GM19328 (cell line): ENCODE measurements around the gene MYRIP.

Source experiments
- ATAC-seq: cut with Tn5 transposase; IDR thresholded peaks from one replicate; pipeline ENCODE4 v1.9.1; 2021; ENCODE audit warnings: mild to moderate bottlenecking, moderate library complexity; ENCODE audit not compliant: unreplicated experiment

The MYRIP gene

DNA sequence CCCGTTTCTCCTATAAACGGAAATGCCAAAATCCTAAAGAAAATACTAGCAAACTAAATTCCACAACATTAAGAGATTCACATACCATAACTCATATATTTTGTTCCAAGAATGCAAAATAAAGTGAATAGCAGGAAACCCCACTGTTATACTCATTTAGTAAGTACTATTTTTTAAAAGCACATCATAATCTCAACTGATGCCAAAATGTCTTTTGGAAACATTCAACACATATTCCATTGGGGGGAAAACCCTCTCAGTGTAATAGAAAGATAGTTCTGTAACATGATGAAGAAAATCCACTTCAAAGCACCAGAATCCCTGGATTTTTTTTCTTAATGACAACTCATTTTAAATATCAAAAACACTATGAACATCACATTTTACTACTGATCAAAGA is 407.1 kb downstream of the MYRIP start:
- ATAC-seq, result no peak

DNA sequence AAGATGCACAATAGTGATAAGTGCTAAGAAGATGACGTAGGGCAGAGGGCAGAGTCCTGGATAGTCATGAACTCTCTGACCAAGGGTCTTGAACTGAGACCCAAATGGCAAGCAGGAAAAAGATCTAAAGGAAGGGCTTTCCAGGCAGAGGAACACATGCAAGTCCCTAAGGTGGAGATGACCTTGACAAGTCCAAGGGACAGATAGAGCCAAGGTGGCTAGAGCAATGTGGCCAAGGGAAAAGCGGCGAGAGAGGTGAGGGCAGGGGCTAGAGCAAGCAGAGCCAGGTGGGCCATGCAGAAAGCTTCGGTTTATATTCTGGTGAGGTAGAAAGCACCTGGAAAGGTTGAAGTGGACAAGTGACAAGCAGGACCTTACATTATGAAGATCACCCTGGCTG is 414.4 kb downstream of the MYRIP start:
- ATAC-seq, result no peak

DNA sequence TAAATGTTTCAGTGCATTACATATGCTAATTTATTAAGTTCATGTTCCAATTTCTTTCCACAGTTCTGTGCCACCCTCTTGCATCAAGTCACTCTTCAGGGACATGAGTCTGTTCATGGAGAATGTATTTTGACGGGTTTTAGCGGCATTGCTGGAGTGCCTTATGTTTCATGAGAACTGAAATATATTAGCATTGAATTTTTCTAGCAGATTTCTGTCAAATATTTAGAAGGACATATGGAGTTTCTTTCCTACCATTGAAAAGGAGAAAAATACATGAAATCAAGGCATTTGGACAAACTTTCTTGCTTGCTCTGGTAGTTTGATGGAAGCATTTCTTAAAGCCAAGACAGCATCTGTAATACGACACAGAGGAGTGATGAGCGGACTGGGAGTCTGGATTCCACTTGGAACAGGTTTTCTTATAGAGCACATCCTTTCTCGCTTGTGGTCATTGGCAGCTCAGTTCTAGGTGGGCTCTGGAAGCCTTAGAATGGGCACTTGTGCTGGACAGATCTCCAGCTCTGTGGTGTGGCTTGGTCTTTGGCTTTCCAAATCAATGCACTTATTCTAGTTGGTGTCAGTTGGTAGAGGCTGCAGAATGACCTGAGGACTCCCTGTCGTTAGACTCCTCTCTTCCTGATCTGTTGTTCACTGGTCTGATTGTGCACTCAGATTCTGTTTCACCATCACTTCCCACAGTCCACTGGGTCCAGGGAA is 415.5 kb downstream of the MYRIP start:
- ATAC-seq, result no peak

DNA sequence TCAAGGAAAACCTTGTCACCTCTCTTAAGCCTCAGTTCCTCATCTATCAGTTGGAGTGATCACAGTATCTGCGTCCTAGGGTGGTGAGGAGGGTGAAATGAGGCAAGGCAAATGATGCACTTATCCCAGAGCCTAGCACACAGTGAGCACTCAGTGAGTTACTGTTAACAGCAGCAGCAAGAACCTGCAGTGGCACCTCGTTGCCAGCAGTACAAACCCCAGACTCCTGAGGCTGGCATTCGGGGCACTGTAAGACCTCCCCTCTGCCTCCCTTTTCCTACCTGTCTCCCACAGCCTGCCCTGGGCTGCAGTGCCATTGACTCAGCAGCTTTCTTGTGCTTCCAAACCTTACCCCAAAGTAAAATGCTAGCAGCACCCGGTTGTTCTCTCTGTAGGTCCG is 417.2 kb downstream of the MYRIP start:
- no peak for ATAC-seq

DNA sequence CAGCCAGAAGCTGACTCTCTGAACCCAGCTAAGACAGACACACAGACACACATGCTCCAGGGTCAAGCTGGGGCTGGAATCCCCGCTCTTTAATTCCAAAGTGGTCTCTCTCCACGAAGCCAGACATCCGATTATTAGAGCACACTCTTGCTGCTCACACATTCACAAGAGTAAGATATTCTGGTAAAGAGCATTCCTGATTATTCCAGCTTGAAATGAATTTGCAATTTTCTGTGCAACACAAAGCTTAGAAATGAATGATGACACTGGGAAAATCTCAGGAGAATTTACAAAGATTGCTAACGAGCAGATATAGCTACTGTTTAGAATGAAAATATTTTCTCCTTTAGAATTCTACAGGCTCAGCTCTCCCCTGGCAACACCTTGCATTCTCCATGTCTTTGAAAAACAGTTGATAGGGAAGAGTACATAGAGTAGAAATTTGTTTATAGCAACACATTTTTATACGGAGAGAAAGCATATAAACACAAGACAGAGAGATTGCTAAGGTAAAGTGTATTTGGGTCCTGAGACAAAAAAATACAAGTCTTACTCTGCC is 419.5 kb downstream of the MYRIP start:
- no peak for ATAC-seq

DNA sequence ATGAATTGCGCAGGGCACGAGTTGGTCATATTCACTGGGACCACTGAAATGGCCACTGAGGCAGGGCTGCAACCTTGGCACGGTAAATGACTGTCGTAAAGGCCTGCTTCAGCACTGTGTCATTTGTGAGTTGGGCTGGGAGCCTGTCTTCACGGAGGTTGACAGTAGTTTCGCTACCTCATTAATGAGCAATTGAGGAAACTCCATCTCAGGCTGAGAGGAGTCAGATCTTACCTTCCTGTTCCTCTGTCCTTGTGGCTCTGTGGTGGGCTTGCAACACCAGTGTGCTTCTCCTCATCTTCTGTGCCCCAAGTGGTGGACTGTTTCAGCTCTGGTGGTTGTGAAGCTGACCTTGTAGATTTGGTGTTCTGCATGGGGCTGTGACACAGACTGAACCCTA is 420.0 kb downstream of the MYRIP start:
- peak; percentile 83 for ATAC-seq

DNA sequence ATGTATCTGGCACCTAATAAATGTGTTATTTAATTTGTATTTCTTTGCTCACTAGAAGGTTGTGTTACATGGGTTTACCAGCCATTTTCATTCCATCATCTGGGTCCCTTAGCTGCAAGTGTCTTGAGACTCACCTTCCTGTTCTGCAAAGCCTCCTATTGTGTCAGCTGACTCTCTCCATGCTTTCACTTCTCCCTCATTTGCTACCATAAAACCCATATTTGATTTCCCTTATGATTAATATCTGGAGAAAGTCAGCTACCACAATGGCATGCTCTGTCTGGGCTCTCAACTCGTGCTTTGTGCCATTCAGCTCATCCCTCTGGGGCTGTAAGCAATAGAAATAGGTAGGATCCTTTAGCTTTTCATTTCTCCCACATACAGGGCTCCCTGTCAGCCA is 420.6 kb downstream of the MYRIP start:
- no peak for ATAC-seq

DNA sequence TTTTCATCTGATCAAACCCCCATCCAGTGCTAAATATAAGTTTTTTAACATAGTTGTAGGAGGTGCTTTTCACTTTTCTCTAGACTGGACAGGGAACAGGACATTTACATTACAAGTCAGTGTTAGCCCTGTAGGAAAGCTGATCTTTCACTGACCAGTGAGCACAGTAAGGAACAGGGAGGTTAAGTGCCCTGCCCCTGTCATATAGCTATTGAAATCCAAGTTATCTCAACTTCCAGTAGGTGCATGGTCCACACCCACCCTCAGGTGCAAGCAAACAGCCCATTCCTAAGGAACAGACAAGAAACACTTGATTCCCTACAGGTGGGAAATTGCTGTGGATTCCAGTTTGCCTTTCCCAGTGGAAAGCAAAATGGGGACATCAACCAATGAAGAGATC is 421.0 kb downstream of the MYRIP start:
- ATAC-seq, result no peak

DNA sequence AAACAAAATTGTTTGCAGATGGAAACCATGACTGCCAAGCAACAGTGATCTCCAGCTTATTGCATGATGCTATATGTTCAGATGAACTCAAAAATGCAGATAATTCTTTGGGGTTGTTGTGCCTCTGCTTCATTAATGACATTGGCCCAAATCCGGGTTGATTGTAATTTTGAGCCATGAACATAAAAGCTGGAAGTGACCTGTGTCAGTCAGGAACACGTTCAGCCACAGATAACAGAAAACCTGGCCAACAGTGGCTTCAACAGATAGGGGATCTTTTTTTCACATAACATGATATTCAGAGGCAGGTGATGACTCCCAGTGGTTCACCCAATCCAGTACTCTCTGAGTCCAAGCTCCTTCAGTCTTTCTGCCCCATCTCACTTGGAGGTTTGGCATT is 423.2 kb downstream of the MYRIP start:
- ATAC-seq, result no peak

DNA sequence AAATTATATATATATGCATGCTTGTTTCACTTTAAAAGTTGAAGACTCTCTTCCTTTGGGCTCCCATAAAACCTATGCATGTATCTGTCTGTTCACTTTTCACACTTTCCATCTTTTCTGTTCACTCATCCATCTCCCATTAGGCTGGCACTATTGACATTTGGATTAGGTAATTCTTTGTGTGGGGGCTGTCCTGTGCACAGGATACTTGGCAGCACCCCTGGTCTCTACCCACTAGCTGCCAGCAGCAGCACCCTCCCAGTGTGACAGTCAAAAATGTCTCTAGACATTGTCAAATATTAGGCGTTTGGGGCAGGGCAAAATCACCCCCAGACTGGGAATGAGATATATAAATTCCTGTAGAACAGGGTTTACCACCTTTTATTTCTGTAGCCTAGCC is 427.8 kb downstream of the MYRIP start:
- ATAC-seq, result no peak

DNA sequence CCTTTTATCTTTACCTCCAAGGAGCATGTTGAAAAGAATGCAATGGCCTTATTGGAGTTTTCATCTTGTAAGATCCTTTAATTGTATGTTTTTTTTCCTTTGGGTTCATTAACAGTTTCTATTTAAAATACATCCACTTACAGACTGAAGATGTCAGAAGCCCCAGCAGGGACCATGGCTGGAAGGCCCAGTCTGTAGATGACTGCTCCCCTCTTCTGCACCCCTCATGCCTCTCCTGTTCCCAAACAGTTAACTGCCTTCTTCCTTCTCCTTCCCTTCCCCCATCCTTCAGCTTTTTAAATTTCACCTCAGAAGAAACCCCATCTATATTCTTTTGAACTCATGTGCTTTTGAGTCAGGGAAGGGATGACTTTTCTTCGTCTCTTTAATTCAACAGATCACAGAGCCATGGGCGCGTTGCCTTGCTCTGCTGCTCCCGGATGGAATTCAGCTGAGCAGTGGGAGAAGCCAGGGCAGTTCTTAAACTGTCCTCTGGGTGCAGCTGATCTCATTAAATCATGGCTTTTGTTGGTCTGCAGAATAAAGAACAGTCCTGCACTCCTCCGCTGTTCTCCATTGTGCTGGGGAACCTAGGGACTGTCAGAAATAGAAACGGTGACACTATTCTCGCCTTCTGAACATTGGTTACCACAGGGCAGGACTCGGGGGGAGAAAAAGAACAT is 428.6 kb downstream of the MYRIP start:
- ATAC-seq, result no peak

DNA sequence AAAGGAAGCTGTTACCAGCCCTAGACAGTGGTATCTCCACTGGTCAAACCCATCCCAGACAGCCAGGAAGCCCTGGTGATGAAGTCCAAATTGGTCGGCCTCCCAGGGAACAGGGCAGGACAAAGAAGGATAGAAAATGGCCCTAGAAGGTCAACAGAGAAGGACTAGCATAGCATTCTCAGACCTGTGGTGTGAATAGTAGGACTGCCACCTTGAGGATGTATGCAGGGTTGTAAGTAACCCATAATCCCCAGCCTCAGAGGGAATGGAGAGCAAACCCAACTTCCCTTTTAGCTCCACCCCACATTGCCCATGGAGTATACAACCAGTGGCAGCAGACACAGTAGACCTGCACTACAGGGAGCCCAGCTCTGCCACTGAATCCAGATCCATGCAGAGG is 431.5 kb downstream of the MYRIP start:
- no peak for ATAC-seq

DNA sequence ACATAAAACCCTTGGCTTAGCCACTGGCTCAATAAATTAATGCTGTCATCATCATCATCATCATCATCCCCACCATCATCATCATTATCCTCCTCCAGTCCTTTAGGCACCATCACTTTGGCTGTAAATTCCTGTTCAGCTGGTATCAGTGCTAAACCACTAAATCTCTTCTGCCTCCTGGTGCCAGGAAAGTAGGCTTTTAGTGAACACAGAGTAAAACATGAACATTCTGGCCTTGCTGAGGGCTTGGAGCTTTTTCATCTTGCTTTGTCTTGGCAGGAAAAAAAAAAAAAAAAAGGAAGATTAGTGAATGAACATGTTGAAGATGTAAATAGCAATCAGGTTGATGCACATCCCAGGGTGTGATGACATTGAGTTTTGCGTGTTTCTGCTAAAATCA is 432.8 kb downstream of the MYRIP start:
- ATAC-seq, result no peak

DNA sequence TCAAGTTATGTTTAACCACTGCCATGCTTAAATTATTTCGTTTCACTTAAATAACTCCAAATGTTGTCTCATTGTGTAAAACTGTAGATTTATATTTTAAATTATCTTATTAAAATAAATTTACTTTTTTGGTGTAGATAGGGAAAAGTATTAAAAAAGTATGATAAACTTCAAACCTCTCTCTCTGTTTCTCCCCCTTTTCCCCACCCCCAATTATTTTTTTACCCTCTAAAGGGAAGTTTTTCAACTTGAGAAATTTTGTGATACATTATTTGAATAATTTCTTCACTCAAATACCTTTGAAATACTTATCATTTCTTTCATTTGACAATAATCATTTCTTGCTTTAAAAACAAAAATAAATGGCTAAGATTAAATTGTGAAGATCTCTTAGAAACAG is 433.2 kb downstream of the MYRIP start:
- no peak for ATAC-seq

DNA sequence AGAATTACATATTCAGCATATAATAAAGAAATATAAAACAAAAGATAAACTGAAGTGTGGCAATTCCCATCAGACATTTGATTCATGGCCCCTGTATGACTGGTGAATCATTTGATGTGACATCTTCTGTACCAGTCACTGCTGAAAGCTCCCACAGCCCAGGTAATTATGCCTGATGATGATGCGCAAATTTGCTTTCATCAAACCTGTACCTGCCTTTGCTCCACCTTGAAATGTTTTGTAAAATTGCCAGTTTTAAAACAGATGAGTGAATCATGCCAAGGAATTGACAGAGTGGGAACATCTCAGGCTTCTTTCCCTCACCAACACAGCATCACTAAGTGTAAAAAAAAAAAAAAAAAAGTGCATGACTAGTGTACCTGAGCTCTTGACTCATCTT is 433.6 kb downstream of the MYRIP start:
- ATAC-seq, result no peak

DNA sequence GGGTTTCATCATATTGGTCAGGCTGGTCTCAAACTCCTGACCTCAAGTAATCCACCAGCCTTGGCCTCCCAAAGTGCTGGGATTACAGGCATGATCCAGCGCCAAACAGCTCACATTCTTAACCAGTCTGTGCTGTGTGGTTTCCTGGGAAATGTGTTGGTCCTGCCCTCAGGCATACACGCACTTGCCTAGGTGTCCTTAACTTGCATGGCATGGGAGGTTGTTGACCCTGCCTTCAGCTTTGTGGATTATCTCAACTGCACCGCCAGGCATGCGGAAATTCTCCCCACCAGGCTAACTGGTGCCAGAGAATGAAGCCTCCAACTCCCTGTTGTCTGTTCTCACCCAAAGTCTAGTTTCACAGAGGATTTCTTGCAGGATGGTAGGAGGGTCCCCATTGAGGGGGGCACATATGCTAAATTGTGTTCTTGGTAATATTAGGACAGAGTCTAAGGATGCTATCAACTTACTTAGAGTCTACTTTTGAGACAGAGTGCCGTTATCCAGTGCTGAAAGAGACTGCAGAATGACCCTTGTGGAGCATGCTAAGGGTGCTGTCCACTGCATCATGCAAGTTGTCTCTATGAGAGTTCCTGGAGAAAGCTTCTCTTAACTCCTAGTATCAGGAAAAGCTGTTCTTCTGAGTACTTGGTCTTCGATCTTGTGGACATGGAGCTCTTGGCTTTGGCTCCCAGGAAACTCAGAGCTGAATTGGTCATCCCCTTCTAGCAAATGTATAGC is 438.5 kb downstream of the MYRIP start:
- ATAC-seq, result no peak

DNA sequence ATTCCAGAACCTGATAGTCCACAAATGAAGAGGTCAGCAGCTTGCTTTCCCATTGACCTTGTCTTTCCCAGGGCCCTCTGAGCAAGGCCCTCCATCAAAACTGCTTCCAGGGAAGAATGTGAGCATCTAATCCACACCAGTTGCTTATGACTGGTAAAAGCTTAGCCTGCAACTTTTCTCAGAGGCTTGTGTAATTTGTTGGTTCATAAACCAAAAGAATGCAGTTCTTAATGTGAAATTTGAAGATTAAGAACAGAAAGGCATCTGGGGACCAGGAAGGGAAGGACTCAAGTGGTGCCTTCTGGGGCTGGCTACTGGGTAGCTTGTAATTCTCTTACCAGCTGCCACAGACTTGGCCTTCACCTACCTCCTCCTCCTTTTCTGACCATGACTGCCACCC is 439.2 kb downstream of the MYRIP start:
- no peak for ATAC-seq

DNA sequence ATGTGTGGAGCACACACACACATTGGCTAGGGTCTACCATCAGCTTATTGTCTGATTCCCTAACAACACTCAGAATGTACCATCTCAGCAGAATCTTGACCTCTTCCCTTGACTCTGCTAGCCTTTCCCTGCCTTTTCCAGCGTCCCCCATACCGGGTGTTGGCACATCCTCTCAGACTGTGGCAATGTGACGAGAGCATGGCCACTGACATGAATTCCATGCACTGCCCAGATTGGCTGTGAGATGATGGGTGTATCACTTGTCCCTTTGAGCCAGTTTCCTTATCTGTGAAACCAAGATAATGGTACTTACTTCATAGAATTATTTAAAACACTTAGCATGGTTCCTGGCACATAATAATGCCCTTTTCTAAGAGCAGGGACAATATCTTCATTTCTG is 439.8 kb downstream of the MYRIP start:
- ATAC-seq, result no peak

DNA sequence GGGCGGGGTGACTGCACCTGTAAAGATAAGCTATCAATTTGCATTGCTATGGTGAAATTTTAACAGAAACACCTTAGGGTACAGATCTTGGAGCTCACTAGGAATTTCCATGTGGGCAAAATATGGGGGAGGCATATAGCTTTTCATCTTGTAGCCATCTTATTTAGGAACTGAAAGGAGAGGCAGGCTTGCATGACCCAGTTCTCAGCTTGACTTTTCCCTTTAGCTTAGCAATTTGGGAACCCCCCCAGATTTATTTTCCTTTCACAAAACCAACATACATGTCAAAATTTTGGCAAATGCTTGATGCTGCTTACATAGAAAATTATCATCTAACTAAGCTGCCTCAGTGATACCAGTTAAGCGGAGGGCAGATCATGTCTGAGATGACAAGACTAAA is 445.1 kb downstream of the MYRIP start:
- no peak for ATAC-seq

DNA sequence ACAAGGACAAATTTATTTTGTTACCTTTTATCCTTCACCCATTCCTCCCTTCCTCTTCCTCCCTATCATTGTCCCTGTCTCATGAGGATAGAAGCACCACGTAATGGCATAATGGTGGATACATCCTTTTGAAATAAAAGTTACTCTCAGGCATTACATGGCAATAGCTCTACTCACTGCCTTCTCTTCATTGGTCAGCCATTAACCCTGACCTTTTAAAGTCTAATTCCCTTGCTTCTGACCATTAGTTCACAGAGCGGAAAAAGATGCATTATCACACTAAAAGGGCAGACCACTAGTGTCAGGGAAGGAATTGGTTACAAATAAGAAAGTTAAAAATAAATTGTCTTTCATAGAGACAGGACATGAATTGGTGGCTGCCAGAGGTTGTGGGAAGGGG is 445.5 kb downstream of the MYRIP start:
- ATAC-seq, result no peak

DNA sequence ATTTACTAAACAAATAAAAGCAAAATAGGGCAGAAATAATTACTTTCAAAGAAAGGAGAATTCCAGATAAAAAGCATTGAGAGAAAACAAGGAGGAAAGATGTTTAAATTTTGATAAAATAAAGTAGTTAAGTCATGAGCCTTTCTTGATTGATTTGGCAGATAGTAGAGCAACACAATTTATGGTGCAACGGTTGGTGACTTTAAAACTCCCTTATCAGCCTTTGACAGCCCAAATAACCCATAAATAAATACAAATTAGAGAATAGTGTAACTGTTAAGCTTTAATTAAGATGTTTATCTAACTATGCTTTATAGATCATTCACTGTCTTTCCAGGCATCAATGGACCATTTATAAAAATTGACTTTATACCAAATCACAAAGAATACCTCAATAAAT is 446.1 kb downstream of the MYRIP start:
- no peak for ATAC-seq

DNA sequence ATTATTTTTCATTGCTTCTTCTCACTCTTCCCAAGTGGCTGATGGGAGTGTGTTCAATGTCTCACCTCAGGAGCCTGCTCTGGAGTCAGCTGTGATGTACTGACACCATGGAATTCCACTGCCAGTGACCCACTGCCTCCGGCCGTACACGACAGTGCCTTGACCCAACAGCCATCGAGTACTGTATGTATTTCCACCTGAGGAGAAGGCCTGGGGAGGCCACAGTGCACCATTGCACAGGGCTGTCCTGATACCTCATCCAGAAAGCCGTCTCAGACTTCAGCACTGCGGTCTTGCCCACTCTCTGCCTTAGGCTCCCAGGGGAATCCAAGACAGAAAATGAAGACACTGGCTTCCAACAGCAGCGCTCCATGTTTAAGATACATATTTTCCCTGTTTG is 448.7 kb downstream of the MYRIP start:
- no peak for ATAC-seq
